HL-60 (cell line): ENCODE results near the gene ENTR1.
"Not testable (repeated sequence)": the region's sequence is repeated elsewhere in the genome, so short reads cannot be mapped to it uniquely, and the experiment has no call there.

Source experiments
- DNase-seq, 2 experiments: peaks; one replicate each; pipeline ENCODE4 v3.0.0-alpha.2; 2010 to 2020; ENCODE audit warnings: low read depth in 1 of 2, low spot score in 1 of 2
- H3K27ac ChIP-seq: fragments of 250-450 bp; sonication (Bioruptor Pico); replicated peaks from 2 replicates; pipeline ENCODE4 v1.5.1; 2020; ENCODE audit warnings: mild to moderate bottlenecking, moderate library complexity
- H3K27me3 ChIP-seq: fragments of 250-450 bp; sonication (Bioruptor Pico); 2 replicates; pipeline ENCODE4 v1.5.1; 2021; ENCODE audit warnings: mild to moderate bottlenecking, moderate library complexity; ENCODE audit not compliant: insufficient read depth, poor library complexity, severe bottlenecking
- H3K4me3 ChIP-seq: replicated peaks from 2 replicates; pipeline ENCODE4 v1.5.1; 2011; ENCODE audit warnings: mild to moderate bottlenecking, control low read depth, low read length; ENCODE audit not compliant: insufficient read depth
- GABPA ChIP-seq: IDR thresholded peaks from 2 replicates; pipeline ENCODE4 v1.6.1; 2012; ENCODE audit warnings: low read depth
- POLR2AphosphoS5 ChIP-seq: IDR thresholded peaks from 2 replicates; pipeline ENCODE4 v1.6.1; 2012; ENCODE audit warnings: low read depth
- SPI1 ChIP-seq: IDR thresholded peaks from 2 replicates; pipeline ENCODE4 v1.6.1; 2012; ENCODE audit warnings: low read depth, mild to moderate bottlenecking, borderline replicate concordance
- TF ChIP-seq, protein P1 (sequence below): IDR thresholded peaks from 2 replicates; pipeline ENCODE4 v1.6.1; 2012; ENCODE audit warnings: low read depth; ENCODE audit not compliant: insufficient replicate concordance
- TF ChIP-seq, protein P2 (sequence below): IDR thresholded peaks from one replicate; pipeline ENCODE4 v1.5.1; 2011; ENCODE audit warnings: low read length, control low read depth, inconsistent platforms; ENCODE audit not compliant: insufficient read depth

Gene ENTR1

DNA sequence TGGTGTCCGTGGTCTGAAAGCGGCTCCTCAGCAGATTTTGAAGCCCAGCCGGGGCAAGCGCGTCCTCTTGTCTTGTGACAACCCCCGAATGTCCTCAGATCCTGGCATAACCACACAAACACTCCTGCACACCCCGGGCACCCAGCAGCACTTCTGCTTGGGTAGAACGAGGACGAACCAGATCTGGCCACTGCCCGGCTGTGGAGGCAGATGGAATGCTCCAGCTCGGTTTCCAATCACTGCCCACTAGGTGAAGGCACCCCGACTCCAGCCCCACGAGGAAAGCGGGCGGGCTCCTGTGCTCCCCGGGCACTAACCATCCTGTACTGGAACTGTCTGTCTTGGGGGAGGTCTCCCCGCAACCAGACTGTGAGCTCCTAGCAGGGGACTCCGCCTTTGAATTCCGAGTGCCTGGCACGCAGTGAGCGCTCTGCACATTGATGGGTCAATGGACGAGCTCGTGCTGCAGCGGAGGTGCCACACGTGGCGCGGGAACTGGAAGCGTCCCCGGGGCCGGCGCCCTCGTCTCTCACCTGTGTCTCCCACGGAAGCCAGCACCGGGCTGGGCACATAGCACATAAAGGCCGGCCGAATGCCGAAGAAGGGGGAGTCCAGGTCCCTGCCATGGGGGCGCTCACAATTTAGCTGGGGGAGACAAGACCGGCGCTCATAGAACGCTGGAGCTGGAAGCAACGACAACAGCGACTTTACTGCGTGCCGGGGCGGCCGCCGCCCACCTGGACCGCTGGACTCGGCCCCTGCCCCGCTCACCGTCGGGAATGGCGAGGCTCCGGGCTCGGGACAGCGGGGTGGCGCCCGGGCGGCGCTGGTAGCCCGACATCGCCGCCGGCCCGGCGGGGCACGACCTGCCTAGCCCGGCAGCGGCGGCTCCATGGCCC, 608 bp downstream of the ENTR1 start:
- DNase-seq: peak; percentile 37 to 52
- H3K27ac ChIP-seq: peak overlapping the region; percentile 71
- TF ChIP-seq POLR2AphosphoS5 (no peak), GABPA (no peak), SPI1 (no peak)
- TF ChIP-seq, protein P1, sequence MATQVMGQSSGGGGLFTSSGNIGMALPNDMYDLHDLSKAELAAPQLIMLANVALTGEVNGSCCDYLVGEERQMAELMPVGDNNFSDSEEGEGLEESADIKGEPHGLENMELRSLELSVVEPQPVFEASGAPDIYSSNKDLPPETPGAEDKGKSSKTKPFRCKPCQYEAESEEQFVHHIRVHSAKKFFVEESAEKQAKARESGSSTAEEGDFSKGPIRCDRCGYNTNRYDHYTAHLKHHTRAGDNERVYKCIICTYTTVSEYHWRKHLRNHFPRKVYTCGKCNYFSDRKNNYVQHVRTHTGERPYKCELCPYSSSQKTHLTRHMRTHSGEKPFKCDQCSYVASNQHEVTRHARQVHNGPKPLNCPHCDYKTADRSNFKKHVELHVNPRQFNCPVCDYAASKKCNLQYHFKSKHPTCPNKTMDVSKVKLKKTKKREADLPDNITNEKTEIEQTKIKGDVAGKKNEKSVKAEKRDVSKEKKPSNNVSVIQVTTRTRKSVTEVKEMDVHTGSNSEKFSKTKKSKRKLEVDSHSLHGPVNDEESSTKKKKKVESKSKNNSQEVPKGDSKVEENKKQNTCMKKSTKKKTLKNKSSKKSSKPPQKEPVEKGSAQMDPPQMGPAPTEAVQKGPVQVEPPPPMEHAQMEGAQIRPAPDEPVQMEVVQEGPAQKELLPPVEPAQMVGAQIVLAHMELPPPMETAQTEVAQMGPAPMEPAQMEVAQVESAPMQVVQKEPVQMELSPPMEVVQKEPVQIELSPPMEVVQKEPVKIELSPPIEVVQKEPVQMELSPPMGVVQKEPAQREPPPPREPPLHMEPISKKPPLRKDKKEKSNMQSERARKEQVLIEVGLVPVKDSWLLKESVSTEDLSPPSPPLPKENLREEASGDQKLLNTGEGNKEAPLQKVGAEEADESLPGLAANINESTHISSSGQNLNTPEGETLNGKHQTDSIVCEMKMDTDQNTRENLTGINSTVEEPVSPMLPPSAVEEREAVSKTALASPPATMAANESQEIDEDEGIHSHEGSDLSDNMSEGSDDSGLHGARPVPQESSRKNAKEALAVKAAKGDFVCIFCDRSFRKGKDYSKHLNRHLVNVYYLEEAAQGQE: no peak

DNA sequence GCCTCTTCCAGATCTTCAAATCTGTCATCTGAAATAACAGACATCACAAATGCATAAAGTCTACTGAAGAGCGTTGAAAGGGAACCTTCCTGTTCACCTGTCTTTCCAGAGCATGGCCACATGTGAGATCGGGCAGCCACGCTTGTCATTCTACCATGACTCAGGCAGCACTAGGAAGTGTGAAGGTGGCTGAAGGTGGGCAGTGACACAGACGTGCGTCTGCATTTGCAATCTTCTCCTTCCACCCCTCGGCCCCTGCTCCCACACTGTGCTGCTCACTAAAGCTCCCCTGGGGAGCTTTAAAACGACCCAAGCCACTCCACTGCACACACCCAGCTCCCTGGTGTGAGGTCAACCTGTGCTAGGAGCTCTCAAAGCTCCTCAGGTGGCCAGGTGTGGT, 2.5 kb downstream of the ENTR1 start:
- H3K27ac ChIP-seq: no peak overlapping the region
- H3K27me3 ChIP-seq: no peaks in the 10 kb centered on the region
- TF ChIP-seq SPI1 (no peak), POLR2AphosphoS5 (no peak), GABPA (no peak)
- TF ChIP-seq, protein P1: no peak
- TF ChIP-seq, protein P2, sequence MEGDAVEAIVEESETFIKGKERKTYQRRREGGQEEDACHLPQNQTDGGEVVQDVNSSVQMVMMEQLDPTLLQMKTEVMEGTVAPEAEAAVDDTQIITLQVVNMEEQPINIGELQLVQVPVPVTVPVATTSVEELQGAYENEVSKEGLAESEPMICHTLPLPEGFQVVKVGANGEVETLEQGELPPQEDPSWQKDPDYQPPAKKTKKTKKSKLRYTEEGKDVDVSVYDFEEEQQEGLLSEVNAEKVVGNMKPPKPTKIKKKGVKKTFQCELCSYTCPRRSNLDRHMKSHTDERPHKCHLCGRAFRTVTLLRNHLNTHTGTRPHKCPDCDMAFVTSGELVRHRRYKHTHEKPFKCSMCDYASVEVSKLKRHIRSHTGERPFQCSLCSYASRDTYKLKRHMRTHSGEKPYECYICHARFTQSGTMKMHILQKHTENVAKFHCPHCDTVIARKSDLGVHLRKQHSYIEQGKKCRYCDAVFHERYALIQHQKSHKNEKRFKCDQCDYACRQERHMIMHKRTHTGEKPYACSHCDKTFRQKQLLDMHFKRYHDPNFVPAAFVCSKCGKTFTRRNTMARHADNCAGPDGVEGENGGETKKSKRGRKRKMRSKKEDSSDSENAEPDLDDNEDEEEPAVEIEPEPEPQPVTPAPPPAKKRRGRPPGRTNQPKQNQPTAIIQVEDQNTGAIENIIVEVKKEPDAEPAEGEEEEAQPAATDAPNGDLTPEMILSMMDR: no peak
- H3K4me3 ChIP-seq: no peak overlapping the region
- no peak for DNase-seq

More for the DNA sequence above, 608 bp downstream of the ENTR1 start:
- H3K27me3 ChIP-seq: no peaks in the 10 kb centered on the region
- H3K4me3 ChIP-seq: peak overlapping the region; percentile 66

DNA sequence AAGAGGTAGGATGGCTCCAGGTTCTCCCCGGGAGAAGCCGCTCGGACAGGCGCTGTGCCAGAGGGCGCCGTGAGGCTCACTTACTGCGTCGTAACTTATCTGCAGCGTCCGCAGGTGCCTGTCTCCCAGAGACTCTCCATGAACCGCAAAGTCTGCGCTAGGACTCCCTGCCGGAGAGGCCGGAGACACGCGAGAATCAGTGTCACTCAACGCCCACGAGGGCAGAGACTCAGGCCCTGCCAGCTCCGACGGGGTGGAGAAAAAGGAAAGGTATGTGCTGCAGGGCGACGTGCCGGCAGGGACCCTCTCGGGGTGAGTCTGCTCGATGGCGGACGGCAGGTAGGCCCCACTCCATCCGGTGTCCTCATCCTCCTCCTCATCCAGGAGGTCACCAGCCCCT, 3.4 kb downstream of the ENTR1 start:
- H3K27me3 ChIP-seq, DNase-seq: not testable (repeated sequence)

DNA sequence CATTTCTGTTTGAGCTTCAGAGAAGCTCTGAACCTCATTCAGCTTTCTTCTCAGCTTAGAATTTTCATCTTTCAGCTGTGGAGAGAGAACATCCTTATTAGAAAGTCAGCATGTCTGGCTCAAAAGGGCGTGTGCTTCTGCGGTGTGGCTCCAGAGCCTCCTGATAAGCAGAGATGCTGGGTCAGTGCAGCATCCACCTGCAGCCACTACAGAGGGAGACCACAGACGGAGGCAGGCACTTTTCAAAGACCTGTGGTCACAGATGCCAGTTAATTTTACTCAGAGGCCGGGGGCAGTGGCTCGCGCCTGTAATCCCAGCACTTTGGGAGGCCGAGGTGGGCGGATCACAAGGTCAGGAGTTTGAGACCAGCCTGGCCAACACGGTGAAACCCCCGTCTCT, 4.5 kb downstream of the ENTR1 start:
- H3K27ac ChIP-seq, H3K4me3 ChIP-seq, DNase-seq, H3K27me3 ChIP-seq: not testable (repeated sequence)

More for the DNA sequence above, 3.4 kb downstream of the ENTR1 start:
- not testable (repeated sequence) for H3K27ac ChIP-seq, H3K4me3 ChIP-seq

DNA sequence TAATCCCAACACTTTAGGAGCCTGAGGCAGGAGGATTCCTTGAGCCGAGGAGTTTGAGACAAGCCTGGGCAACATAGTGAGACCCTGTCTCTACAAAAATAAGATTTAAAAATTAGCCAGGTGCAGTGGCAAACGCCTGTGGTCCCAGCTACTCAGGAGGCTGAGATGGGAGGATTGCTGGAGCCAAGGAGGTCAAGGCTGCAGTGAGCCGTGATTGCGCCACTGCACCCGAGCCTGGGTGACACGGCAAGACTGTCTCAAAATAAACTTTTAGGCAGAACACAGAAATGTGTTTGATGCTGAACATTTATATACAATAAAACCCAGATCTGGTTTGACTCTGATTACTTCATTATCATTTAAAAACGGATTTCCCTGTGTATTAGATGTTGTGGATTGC, 4.9 kb downstream of the ENTR1 start:
- no peak for DNase-seq
- no peak overlapping the region for H3K27ac ChIP-seq
- H3K27me3 ChIP-seq: no peaks in the 10 kb centered on the region
- TF ChIP-seq POLR2AphosphoS5: no peak
- TF ChIP-seq, protein P1: no peak
- TF ChIP-seq SPI1: no peak
- TF ChIP-seq, protein P2: no peak
- no peak for TF ChIP-seq GABPA
- no peak overlapping the region for H3K4me3 ChIP-seq
